Fibroblast of villous mesenchyme (primary cell): ENCODE measurements around the gene GARIN5B. TPM values are rescaled to one million over a fixed set of nuclear protein-coding genes. Genes with fewer than 3 reads are reported as not detected.

Experiments
- DNase-seq: peaks from one replicate; pipeline ENCODE4 v3.0.0-alpha.2; 2010; ENCODE audit warnings: low read depth
- H3K4me3 ChIP-seq: 2 replicates; pipeline ENCODE4 v1.5.1; 2011; ENCODE audit warnings: low read depth, mild to moderate bottlenecking, low read length
- total RNA-seq: library from RNA; depleted of rRNA; stranded (reverse); fragments of >200 nt; gene quantifications from 2 replicates; pipeline ENCODE4 v1.2.3, GENCODE V29; 2012
- TF ChIP-seq, protein P1 (sequence below): IDR thresholded peaks from 2 replicates; pipeline ENCODE4 v1.5.1; 2012; ENCODE audit warnings: low read depth, mild to moderate bottlenecking, low read length; ENCODE audit not compliant: insufficient read depth

The GARIN5B gene
- total RNA-seq, 1 donor: not detected

DNA sequence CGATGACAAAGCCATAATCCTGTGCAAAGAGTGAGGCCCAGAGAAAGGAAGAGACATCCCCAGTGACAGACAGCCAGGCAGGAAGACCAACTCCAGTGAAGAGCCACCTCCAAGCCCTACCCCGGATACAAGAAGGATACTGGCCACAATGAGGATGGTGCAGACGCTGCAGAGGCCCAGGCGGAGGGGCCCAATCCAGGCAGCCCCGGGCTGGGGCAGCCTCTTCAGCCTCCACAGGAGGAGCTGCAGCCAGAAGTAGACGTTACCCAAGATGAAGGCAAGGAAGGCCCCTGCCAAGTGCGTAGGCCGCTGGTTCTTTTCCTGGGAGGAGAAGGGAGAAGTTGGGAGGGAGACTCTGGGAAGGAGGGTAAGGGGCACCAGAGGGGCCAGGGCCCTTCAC is 46.4 kb downstream of the GARIN5B start:
- TF ChIP-seq, protein P1, sequence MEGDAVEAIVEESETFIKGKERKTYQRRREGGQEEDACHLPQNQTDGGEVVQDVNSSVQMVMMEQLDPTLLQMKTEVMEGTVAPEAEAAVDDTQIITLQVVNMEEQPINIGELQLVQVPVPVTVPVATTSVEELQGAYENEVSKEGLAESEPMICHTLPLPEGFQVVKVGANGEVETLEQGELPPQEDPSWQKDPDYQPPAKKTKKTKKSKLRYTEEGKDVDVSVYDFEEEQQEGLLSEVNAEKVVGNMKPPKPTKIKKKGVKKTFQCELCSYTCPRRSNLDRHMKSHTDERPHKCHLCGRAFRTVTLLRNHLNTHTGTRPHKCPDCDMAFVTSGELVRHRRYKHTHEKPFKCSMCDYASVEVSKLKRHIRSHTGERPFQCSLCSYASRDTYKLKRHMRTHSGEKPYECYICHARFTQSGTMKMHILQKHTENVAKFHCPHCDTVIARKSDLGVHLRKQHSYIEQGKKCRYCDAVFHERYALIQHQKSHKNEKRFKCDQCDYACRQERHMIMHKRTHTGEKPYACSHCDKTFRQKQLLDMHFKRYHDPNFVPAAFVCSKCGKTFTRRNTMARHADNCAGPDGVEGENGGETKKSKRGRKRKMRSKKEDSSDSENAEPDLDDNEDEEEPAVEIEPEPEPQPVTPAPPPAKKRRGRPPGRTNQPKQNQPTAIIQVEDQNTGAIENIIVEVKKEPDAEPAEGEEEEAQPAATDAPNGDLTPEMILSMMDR: no peak
- DNase-seq: no peak
- H3K4me3 ChIP-seq: no peak overlapping the region

DNA sequence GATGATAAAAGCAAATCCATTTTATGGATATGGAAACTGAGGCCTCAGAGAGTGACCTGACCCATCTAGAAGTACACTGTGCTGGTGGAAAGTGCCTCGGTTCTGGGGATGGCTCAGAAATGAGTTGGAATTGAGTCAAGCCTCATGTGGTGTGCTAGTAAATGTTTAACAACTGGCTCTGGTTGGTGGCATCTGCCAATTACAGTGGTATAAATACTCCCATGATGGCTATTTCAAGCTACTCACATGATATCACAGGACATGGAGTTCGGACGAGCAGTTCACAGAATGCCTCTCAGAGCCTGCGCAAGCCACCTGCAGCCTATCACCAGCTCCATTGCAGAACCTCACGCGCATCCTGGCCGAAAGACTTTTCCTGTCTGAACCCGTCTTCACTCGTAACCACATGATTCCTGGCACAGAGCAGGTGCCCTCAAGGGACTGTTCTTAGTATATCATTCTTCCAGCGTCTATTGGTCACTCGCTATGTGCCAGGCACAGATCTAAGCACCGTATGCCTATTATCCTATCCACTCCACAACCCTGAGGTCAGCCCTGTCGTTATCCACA is 47.0 kb downstream of the GARIN5B start:
- DNase-seq: no peak
- TF ChIP-seq, protein P1: no peak
- no peak overlapping the region for H3K4me3 ChIP-seq

DNA sequence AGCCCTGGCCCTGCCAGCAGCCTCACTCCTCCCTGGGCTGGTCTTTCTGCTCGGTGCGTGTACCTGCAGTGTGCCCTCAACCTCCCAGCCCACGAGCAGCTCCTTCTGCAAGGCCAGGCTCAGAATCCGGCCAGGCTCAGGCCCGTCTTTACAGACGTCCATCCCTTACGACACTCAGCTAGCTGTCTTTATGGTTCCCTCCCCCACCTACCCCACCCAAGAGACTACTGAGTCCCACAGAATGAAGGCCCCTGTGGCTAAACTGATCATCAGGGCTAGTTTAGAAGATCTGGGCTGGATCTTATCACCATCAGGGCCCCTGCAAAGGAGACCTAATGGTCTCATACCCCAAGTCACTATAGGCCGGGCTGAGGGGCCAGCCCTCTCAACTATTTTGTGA is 48.7 kb downstream of the GARIN5B start:
- TF ChIP-seq, protein P1: no peak
- DNase-seq: no peak
- no peak overlapping the region for H3K4me3 ChIP-seq

DNA sequence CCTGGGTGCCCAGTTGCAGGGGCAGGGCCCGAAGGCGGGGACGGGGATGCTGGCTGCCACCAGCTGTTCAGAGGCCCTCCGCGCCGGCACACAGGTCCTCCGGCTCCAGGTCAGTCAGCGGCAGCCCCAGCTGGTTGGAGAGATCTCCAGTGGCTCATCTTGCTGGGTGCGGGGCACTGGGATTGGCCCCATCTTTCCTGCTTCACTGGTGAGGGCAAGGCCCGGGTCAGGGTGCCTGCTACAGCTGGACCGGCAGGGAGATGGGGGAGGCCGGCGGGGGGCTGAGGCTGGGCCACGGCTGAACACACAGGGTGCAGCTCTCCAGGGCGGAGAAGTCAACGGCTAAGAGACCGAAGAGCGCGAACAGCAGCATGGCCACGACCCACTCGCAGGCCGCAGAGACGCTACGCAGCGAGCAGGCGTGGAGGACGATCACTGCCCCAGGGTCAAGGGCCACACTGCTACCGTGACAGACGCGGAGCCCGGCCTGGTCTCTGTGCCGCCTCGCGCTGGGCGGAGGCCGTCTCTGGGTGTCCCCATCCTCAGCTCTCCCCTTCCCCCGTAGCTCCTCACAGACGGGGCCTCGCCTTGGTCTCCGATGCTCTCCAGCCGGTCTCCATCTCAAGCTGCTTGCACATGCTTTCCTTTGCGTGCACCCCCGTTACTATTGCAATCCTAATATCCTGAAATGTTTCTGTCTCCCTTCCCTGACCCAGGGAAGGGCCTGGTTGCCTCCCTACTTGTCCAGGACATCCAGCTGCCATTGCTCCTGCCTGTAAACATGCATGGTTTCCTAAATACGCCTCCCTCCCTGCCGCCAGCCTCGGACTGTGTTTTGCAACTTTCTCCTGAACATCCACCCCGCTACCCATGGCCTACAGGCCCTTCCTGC is 50.2 kb downstream of the GARIN5B start:
- TF ChIP-seq, protein P1: no peak
- H3K4me3 ChIP-seq: no peak overlapping the region
- DNase-seq: peak; percentile 25

- no peak overlapping the region for H3K4me3 ChIP-seq
- DNase-seq: no peak
- TF ChIP-seq, protein P1: no peak
These were observed 51.3 kb downstream of the GARIN5B start for GRCh38 chr19:55311797-55312196.

- H3K4me3 ChIP-seq: no peak overlapping the region
- DNase-seq: no peak
- TF ChIP-seq, protein P1: no peak
These were observed 51.7 kb downstream of the GARIN5B start for GRCh38 chr19:55311397-55311796.

GRCh38 chr19:55310498-55310897 is 52.6 kb downstream of the GARIN5B start:
- TF ChIP-seq, protein P1: no peak
- no peak for DNase-seq

More at GRCh38 chr19:55310498-55310897, 52.6 kb downstream of the GARIN5B start:
- H3K4me3 ChIP-seq: no peak overlapping the region
